ENCODE measurements around the gene ATP6AP1. TPM values are rescaled to one million over a fixed set of nuclear protein-coding genes. Genes with fewer than 3 reads are reported as not detected.

ATP6AP1 gene
- total RNA-seq, 1 experiment from 2014 or later, result 112 TPM

DNA sequence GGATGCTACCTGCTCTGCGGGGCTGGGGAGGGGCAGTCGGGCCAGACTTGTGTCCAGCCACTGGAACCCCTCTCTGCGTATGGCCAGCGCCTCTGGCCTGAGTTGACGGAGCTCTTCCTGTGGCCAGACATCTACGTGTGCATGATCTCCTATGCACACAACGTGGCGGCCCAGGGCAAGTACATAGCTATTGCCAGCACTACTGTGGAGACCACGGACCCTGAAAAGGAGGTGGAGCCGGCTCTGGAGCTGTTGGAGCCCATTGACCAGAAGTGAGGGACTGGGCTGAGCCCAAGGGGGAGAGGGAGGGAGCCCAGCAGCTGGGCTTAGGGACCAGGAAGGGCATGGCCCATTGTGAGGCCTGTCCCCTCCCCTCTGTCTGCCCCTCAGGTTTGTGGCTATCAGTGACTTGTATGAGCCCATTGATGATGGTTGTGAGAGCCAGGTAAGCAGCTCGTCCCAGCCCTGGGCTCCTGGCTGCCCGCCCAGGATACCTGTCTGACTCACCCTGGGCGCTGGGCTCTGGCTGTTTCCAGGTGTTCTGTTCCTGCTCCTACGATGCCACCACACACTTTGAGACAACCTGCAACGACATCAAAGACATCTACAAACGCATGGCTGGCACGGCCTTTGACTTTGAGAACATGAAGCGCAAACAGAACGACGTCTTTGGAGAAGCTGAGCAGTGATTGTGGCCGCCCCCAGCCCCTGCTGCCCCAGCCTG, 13.7 kb downstream of the ATP6AP1 start:
- CTCF ChIA-PET, result no interaction called here
- TSS peak; percentile 6 for BruUV-seq (replicated peaks)

DNA sequence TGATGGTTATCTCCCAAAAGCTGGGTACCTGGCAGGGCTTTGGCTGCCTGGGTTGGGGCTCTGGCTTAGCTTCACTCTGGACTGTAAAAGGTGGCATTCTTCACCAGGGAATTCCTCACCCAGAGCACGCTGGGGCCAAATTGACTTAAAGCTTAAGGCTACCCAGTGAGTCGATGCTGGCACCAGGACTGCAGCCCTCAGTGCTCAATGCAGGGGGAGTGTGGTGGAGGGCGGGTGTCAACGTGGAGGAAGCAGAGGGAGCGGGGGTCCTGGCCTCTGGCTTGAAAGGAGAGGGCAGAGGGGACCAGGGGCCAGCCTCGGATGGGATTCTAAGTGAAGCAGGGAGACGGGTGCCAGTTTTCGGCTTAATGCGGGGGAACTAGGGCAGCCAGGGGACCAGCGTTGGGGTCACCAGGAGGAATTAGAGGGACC, 15.0 kb downstream of the ATP6AP1 start:
- CTCF ChIA-PET, result no interaction called here
- POLR2A ChIA-PET, result interaction anchor here (1.5 kb wide), 1 partner anchor 47 kb away, joined by 3 read pairs; the partner anchor contains the start of gene SLC10A3
- Histone ChIP-seq H3K4me1 (no peaks in the 10 kb centered on the region), H3K9me3 (no peaks in the 10 kb centered on the region), H3K4me3 (ENCODE audit: low read depth, low read length) (peak overlapping the region; percentile 41), H3K27me3 (replicated peaks; ENCODE audit: control insufficient read depth, insufficient read depth, low read length) (no peaks in the 10 kb centered on the region), H3K36me3 (ENCODE audit: control insufficient read depth, insufficient read depth, low read length) (no peaks in the 10 kb centered on the region)
- Mint-ChIP-seq H3K9me3 (ENCODE audit: unreplicated experiment) (no peaks in the 10 kb centered on the region), H3K36me3 (ENCODE audit: insufficient read depth, unreplicated experiment) (peaks cover 30% of the 10 kb centered on the region), H3K4me3 (ENCODE audit: unreplicated experiment) (peak overlapping the region; percentile 88), H3K27me3 (ENCODE audit: insufficient read depth, unreplicated experiment) (no peaks in the 10 kb centered on the region), H3K27ac (ENCODE audit: unreplicated experiment) (peak overlapping the region; percentile 93), H3K4me1 (ENCODE audit: low read depth, unreplicated experiment) (no peaks in the 10 kb centered on the region)
- BruUV-seq (replicated peaks), result no TSS peak
- DNase-seq, result no peak
- intact Hi-C loops (cut with micrococcal nuclease; ENCODE audit: unreplicated experiment), result no loop called here
- TF ChIP-seq, protein P1, sequence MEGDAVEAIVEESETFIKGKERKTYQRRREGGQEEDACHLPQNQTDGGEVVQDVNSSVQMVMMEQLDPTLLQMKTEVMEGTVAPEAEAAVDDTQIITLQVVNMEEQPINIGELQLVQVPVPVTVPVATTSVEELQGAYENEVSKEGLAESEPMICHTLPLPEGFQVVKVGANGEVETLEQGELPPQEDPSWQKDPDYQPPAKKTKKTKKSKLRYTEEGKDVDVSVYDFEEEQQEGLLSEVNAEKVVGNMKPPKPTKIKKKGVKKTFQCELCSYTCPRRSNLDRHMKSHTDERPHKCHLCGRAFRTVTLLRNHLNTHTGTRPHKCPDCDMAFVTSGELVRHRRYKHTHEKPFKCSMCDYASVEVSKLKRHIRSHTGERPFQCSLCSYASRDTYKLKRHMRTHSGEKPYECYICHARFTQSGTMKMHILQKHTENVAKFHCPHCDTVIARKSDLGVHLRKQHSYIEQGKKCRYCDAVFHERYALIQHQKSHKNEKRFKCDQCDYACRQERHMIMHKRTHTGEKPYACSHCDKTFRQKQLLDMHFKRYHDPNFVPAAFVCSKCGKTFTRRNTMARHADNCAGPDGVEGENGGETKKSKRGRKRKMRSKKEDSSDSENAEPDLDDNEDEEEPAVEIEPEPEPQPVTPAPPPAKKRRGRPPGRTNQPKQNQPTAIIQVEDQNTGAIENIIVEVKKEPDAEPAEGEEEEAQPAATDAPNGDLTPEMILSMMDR (IDR thresholded peaks at IDR 0.05; ENCODE audit: insufficient read depth in 1 of 2, low read depth in 1 of 2, low read length in 1 of 2, severe bottlenecking in 1 of 2, unreplicated experiment in 1 of 2), result no peak

More for the DNA sequence above, 13.7 kb downstream of the ATP6AP1 start:
- no peaks in the 10 kb centered on the region for H3K36me3 ChIP-seq (ENCODE audit: control insufficient read depth, insufficient read depth, low read length)
- H3K4me1 Mint-ChIP-seq (ENCODE audit: low read depth, unreplicated experiment), result no peaks in the 10 kb centered on the region
- no peak for DNase-seq
- no peak overlapping the region for H3K27ac Mint-ChIP-seq (ENCODE audit: unreplicated experiment)
- peaks cover 24% of the 10 kb centered on the region for H3K36me3 Mint-ChIP-seq (ENCODE audit: insufficient read depth, unreplicated experiment)
- no peaks in the 10 kb centered on the region for H3K9me3 Mint-ChIP-seq (ENCODE audit: unreplicated experiment)
- H3K27me3 ChIP-seq (replicated peaks; ENCODE audit: control insufficient read depth, insufficient read depth, low read length), result no peaks in the 10 kb centered on the region
- no peak overlapping the region for H3K4me3 Mint-ChIP-seq (ENCODE audit: unreplicated experiment)
- no peak overlapping the region for H3K4me3 ChIP-seq (ENCODE audit: low read depth, low read length)
- TF ChIP-seq, protein P1 (IDR thresholded peaks at IDR 0.05; ENCODE audit: insufficient read depth in 1 of 2, low read depth in 1 of 2, low read length in 1 of 2, severe bottlenecking in 1 of 2, unreplicated experiment in 1 of 2), result no peak
- no peaks in the 10 kb centered on the region for H3K4me1 ChIP-seq
- no peaks in the 10 kb centered on the region for H3K27me3 Mint-ChIP-seq (ENCODE audit: insufficient read depth, unreplicated experiment)
- POLR2A ChIA-PET, result no interaction called here
- intact Hi-C loops (cut with micrococcal nuclease; ENCODE audit: unreplicated experiment), result no loop called here
- no peaks in the 10 kb centered on the region for H3K9me3 ChIP-seq

DNA sequence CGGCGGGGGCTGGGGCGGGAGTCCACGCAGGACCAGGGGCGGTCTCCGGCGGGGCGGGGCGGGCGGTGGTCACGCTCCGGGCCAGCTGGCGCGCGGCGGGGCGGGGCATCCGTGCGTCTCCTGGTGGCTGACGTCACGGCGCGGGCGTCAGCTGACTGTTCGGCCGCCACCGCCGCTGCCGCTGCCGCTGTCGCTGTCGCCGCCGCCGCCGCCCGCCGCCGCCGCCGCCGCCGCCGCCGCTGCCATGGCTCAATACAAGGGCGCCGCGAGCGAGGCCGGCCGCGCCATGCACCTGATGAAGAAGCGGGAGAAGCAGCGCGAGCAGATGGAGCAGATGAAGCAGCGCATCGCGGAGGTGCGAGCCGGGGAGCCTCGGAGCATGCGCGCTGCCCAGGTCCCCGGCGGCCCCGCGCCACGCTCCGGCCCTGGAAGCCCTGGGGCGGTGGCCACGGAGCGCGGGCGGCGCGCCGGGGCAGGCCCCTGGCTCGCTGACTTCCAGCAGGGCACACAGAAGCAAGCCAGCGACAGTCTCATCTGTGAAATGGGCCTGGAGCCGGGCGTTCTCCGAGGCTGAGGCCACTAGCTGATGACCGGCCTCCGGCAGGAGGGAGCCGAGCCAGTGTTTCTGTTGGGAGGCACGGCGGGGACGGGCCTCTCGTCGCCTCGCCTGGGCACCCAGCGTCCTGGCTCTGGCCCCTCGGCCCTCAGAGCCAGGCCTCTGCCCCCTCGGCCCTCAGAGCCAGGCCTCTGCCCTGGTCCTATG, 15.7 kb downstream of the ATP6AP1 start, which contains the start of gene FAM50A:
Gene FAM50A (plus strand): TSS at position 150 of the 763 bp plus-strand sequence. CDS start 95 bp downstream, at position 245.
- Mint-ChIP-seq H3K27me3 (ENCODE audit: insufficient read depth, unreplicated experiment) (no peaks in the 10 kb centered on the region), H3K27ac (ENCODE audit: unreplicated experiment) (peak within 1 kb of the TSS; percentile 93), H3K4me3 (ENCODE audit: unreplicated experiment) (peak within 1 kb of the TSS; percentile 88), H3K9me3 (ENCODE audit: unreplicated experiment) (no peaks in the 10 kb centered on the region), H3K36me3 (ENCODE audit: insufficient read depth, unreplicated experiment) (peaks cover 30% of the 10 kb centered on the region), H3K4me1 (ENCODE audit: low read depth, unreplicated experiment) (no peaks in the 10 kb centered on the region)
- no peaks in the 10 kb centered on the region for H3K4me1 ChIP-seq
- peak within 1 kb of the TSS; percentile 73 for H3K4me3 ChIP-seq (ENCODE audit: low read depth, low read length)
- TF ChIP-seq, protein P1 (IDR thresholded peaks at IDR 0.05; ENCODE audit: insufficient read depth in 1 of 2, low read depth in 1 of 2, low read length in 1 of 2, severe bottlenecking in 1 of 2, unreplicated experiment in 1 of 2), result no peak
- intact Hi-C loops (cut with micrococcal nuclease; ENCODE audit: unreplicated experiment), result no loop called here
- H3K27me3 ChIP-seq (replicated peaks; ENCODE audit: control insufficient read depth, insufficient read depth, low read length), result no peaks in the 10 kb centered on the region
- POLR2A ChIA-PET, result interaction anchor here (1.5 kb wide), 1 partner anchor 46 kb away, joined by 3 read pairs; the partner anchor contains the start of gene SLC10A3
- BruUV-seq (replicated peaks), result no TSS peak
- DNase-seq, result peak; percentile 61 to 75
- CTCF ChIA-PET, result no interaction called here
- H3K9me3 ChIP-seq, result no peaks in the 10 kb centered on the region
- no peaks in the 10 kb centered on the region for H3K36me3 ChIP-seq (ENCODE audit: control insufficient read depth, insufficient read depth, low read length)
